SK-N-SH treated with all-trans-retinoic acid at 6 μM for 48 hours (cell line): ENCODE results near the gene PLAAT4.

Experiments
- ATAC-seq: fragments of 200-7000 bp; cut with Tn5 transposase; 3 replicates; pipeline ENCODE4 v1.9.1; 2020; ENCODE audit warnings: mild to moderate bottlenecking, moderate library complexity
- ARNTL ChIP-seq: fragments of 450-650 bp; formaldehyde crosslinking; IDR thresholded peaks from 2 replicates; pipeline ENCODE4 v1.5.0; 2020; ENCODE audit warnings: low read depth, mild to moderate bottlenecking, moderate library complexity, borderline replicate concordance
- BACH2 ChIP-seq: fragments of 250-450 bp; sonication (Bioruptor Pico); IDR thresholded peaks from 2 replicates; pipeline ENCODE4 v1.9.0; 2021; ENCODE audit warnings: mild to moderate bottlenecking, borderline replicate concordance
- CSDC2 ChIP-seq: fragments of 250-450 bp; sonication (Bioruptor Pico); IDR thresholded peaks from 2 replicates; pipeline ENCODE4 v1.5.0; 2020; ENCODE audit warnings: mild to moderate bottlenecking, moderate library complexity
- GLIS3 ChIP-seq: fragments of 250-450 bp; sonication (Bioruptor Pico); IDR thresholded peaks from 2 replicates; pipeline ENCODE4 v1.5.0; 2020; ENCODE audit warnings: mild to moderate bottlenecking, moderate library complexity
- ISL1 ChIP-seq: fragments of 250-450 bp; sonication (Bioruptor Pico); IDR thresholded peaks from 2 replicates; pipeline ENCODE4 v2.1.2; 2022; ENCODE audit warnings: mild to moderate bottlenecking, moderate library complexity
- OSR1 ChIP-seq: fragments of 250-450 bp; sonication (Bioruptor Pico); IDR thresholded peaks from 2 replicates; pipeline ENCODE4 v1.8.0; 2022; ENCODE audit warnings: moderate library complexity, mild to moderate bottlenecking, inconsistent platforms
- PPARA ChIP-seq: fragments of 250-450 bp; sonication (Bioruptor Pico); IDR thresholded peaks from 2 replicates; pipeline ENCODE4 v1.5.0; 2020; ENCODE audit warnings: mild to moderate bottlenecking, borderline replicate concordance
- RARB ChIP-seq: fragments of 250-450 bp; sonication (Bioruptor Pico); IDR thresholded peaks from 2 replicates; pipeline ENCODE4 v1.8.0; 2021; ENCODE audit warnings: mild to moderate bottlenecking, moderate library complexity
- SNAI2 ChIP-seq: fragments of 250-450 bp; sonication (Bioruptor Pico); IDR thresholded peaks from 2 replicates; pipeline ENCODE4 v1.5.0; 2020; ENCODE audit warnings: mild to moderate bottlenecking, moderate library complexity
- TCF4 ChIP-seq: fragments of 250-450 bp; sonication (Bioruptor Pico); IDR thresholded peaks from 2 replicates; pipeline ENCODE4 v1.8.0; 2021; ENCODE audit warnings: mild to moderate bottlenecking, moderate library complexity, borderline replicate concordance
- TOX ChIP-seq: fragments of 250-450 bp; sonication (Bioruptor Pico); IDR thresholded peaks from 2 replicates; pipeline ENCODE4 v1.8.0; 2021; ENCODE audit warnings: mild to moderate bottlenecking, moderate library complexity, borderline replicate concordance
- ZFP30 ChIP-seq: fragments of 450-650 bp; formaldehyde crosslinking; IDR thresholded peaks from 2 replicates; pipeline ENCODE4 v1.5.0; 2022; ENCODE audit warnings: mild to moderate bottlenecking, moderate library complexity
- ZNF565 ChIP-seq: fragments of 450-650 bp; formaldehyde crosslinking; conservative IDR thresholded peaks from 2 replicates; pipeline ENCODE4 v1.5.0; 2020; ENCODE audit warnings: low read depth, mild to moderate bottlenecking, moderate library complexity
- ZNF8 ChIP-seq: fragments of 450-650 bp; formaldehyde crosslinking; IDR thresholded peaks from 2 replicates; pipeline ENCODE4 v1.5.0; 2020; ENCODE audit warnings: mild to moderate bottlenecking, moderate library complexity
- TF ChIP-seq, protein P1 (sequence below): fragments of 250-450 bp; sonication (Bioruptor Pico); IDR thresholded peaks from 2 replicates; pipeline ENCODE4 v1.8.0; 2021; ENCODE audit warnings: low read depth, mild to moderate bottlenecking, moderate library complexity, borderline replicate concordance
- TF ChIP-seq, protein P2 (sequence below): fragments of 250-450 bp; sonication (Bioruptor Pico); IDR thresholded peaks from 2 replicates; pipeline ENCODE4 v1.8.0; 2020; ENCODE audit warnings: mild to moderate bottlenecking, moderate library complexity, borderline replicate concordance
- TF ChIP-seq, protein P3 (sequence below): fragments of 250-450 bp; sonication (Bioruptor Pico); IDR thresholded peaks from 2 replicates; pipeline ENCODE4 v1.5.0; 2020; ENCODE audit warnings: mild to moderate bottlenecking, moderate library complexity
- TF ChIP-seq, protein P4 (sequence below): fragments of 250-450 bp; sonication (Bioruptor Pico); IDR thresholded peaks from 2 replicates; pipeline ENCODE4 v1.5.1; 2021; ENCODE audit warnings: mild to moderate bottlenecking, moderate library complexity

PLAAT4 gene

DNA sequence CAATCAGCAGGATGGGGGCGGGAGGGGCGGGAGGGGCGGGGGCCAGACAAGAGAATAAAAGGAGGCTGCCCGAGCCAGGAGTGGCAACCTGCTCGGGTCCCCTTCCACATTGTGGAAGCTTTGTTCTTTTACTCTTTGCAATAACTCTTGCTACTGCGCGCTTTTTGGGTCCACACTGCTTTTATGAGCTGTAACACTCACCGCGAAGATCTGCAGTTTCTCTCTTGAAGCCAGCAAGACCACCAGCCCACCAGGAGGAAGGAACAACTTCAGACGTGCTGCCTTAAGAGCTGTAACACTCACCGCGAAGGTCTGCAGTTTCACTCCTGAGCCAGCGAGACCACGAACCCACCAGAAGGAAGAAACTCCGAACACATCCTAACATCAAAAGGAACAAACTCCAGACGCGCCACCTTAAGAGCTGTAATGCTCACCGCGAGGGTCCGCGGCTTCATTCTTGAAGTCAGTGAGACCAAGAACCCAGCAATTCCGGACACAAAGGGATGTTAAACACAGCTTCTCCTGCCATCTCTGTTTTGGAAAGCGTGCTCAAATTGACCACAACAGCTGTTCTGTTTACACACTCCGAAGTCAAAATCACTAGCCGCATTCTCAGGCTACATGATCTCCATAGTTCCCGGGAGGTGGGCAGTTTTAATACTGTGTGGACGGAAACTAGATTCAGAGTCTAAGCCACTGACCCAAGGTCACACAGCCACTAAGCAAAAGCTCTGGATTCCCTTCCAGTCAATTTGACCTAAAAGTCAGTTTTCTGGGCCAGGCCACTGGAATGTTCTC, 14.7 kb downstream of the PLAAT4 start:
- TF ChIP-seq TOX (CRISPR knock-in tag) = no peak
- TF ChIP-seq RARB (CRISPR knock-in tag) = no peak
- TF ChIP-seq, protein P1, sequence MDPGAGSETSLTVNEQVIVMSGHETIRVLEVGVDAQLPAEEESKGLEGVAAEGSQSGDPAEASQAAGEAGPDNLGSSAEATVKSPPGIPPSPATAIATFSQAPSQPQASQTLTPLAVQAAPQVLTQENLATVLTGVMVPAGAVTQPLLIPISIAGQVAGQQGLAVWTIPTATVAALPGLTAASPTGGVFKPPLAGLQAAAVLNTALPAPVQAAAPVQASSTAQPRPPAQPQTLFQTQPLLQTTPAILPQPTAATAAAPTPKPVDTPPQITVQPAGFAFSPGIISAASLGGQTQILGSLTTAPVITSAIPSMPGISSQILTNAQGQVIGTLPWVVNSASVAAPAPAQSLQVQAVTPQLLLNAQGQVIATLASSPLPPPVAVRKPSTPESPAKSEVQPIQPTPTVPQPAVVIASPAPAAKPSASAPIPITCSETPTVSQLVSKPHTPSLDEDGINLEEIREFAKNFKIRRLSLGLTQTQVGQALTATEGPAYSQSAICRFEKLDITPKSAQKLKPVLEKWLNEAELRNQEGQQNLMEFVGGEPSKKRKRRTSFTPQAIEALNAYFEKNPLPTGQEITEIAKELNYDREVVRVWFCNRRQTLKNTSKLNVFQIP (CRISPR knock-in tag) = no peak
- TF ChIP-seq, protein P2, sequence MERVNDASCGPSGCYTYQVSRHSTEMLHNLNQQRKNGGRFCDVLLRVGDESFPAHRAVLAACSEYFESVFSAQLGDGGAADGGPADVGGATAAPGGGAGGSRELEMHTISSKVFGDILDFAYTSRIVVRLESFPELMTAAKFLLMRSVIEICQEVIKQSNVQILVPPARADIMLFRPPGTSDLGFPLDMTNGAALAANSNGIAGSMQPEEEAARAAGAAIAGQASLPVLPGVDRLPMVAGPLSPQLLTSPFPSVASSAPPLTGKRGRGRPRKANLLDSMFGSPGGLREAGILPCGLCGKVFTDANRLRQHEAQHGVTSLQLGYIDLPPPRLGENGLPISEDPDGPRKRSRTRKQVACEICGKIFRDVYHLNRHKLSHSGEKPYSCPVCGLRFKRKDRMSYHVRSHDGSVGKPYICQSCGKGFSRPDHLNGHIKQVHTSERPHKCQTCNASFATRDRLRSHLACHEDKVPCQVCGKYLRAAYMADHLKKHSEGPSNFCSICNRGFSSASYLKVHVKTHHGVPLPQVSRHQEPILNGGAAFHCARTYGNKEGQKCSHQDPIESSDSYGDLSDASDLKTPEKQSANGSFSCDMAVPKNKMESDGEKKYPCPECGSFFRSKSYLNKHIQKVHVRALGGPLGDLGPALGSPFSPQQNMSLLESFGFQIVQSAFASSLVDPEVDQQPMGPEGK (CRISPR knock-in tag) = no peak
- TF ChIP-seq SNAI2 (CRISPR knock-in tag) = no peak
- no peak for TF ChIP-seq PPARA (CRISPR knock-in tag)
- no peak for TF ChIP-seq ZNF565 (CRISPR knock-in tag)
- no peak for ATAC-seq

DNA sequence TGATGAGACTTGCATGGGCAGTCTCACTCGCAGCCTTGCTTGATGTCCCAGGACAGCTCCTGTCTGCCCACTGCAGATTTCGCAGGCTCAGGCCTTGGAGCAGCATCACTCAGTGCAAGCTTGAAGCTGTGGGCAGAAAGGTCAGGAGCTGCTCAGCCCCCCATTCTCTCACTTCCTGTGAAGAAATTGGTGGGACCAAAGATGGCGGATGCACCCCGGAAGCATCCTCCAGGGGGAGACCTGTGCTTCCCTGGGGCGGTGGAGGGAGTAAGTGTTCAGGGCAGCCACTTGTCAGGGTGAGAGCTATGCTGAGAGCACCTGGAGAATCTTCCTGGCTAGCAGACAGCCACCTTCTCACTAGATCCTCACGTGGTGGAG, 15.3 kb downstream of the PLAAT4 start:
- ATAC-seq = no peak

DNA sequence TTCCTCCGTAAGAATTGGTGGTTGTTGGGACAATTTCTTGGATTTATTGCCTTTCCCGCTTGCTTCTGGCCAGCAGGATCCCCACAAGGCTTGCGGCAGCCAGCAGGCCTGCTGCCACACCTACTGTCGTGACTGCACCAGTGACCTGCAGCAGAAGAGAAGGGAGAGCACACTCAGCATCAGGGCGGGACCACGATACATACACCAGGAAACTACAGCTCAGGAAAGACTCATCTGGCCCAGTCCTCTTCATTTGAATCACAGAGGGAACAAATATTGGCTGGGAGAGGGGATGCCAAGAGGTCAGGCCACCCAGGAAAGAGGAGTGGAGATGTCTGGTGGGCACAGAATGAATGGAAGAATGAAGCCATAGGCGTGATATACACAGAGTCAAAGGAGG, 16.3 kb downstream of the PLAAT4 start:
- no peak for ATAC-seq
- no peak for TF ChIP-seq ZNF565 (CRISPR knock-in tag)
- TF ChIP-seq RARB (CRISPR knock-in tag) = no peak
- no peak for TF ChIP-seq GLIS3 (CRISPR knock-in tag)
- TF ChIP-seq ZFP30 = no peak
- no peak for TF ChIP-seq TCF4 (CRISPR knock-in tag)
- no peak for TF ChIP-seq ARNTL (CRISPR knock-in tag)
- TF ChIP-seq BACH2 (CRISPR knock-in tag) = no peak
- no peak for TF ChIP-seq ZNF8
- no peak for TF ChIP-seq ISL1 (CRISPR knock-in tag)
- TF ChIP-seq, protein P2 (CRISPR knock-in tag) = no peak

More for the DNA sequence above, 15.3 kb downstream of the PLAAT4 start:
- no peak for TF ChIP-seq TOX (CRISPR knock-in tag)
- TF ChIP-seq CSDC2 = no peak
- TF ChIP-seq ISL1 (CRISPR knock-in tag) = no peak
- TF ChIP-seq TCF4 (CRISPR knock-in tag) = no peak
- TF ChIP-seq, protein P1 (CRISPR knock-in tag) = no peak
- TF ChIP-seq, protein P3, sequence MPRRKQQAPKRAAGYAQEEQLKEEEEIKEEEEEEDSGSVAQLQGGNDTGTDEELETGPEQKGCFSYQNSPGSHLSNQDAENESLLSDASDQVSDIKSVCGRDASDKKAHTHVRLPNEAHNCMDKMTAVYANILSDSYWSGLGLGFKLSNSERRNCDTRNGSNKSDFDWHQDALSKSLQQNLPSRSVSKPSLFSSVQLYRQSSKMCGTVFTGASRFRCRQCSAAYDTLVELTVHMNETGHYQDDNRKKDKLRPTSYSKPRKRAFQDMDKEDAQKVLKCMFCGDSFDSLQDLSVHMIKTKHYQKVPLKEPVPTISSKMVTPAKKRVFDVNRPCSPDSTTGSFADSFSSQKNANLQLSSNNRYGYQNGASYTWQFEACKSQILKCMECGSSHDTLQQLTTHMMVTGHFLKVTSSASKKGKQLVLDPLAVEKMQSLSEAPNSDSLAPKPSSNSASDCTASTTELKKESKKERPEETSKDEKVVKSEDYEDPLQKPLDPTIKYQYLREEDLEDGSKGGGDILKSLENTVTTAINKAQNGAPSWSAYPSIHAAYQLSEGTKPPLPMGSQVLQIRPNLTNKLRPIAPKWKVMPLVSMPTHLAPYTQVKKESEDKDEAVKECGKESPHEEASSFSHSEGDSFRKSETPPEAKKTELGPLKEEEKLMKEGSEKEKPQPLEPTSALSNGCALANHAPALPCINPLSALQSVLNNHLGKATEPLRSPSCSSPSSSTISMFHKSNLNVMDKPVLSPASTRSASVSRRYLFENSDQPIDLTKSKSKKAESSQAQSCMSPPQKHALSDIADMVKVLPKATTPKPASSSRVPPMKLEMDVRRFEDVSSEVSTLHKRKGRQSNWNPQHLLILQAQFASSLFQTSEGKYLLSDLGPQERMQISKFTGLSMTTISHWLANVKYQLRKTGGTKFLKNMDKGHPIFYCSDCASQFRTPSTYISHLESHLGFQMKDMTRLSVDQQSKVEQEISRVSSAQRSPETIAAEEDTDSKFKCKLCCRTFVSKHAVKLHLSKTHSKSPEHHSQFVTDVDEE (CRISPR knock-in tag) = no peak
- TF ChIP-seq OSR1 (CRISPR knock-in tag) = no peak
- no peak for TF ChIP-seq BACH2 (CRISPR knock-in tag)
- TF ChIP-seq ZNF565 (CRISPR knock-in tag) = no peak
- TF ChIP-seq, protein P4, sequence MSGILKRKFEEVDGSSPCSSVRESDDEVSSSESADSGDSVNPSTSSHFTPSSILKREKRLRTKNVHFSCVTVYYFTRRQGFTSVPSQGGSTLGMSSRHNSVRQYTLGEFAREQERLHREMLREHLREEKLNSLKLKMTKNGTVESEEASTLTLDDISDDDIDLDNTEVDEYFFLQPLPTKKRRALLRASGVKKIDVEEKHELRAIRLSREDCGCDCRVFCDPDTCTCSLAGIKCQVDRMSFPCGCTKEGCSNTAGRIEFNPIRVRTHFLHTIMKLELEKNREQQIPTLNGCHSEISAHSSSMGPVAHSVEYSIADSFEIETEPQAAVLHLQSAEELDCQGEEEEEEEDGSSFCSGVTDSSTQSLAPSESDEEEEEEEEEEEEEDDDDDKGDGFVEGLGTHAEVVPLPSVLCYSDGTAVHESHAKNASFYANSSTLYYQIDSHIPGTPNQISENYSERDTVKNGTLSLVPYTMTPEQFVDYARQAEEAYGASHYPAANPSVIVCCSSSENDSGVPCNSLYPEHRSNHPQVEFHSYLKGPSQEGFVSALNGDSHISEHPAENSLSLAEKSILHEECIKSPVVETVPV (CRISPR knock-in tag) = no peak
- no peak for TF ChIP-seq ZNF8
- TF ChIP-seq, all 23 proteins: peak for 0
